Activated B cell treated with CpG ODN at 0.5 μM for 24 hours (primary cell): Measurements from ENCODE around the gene C16orf82. TPM values are rescaled to one million over a fixed set of nuclear protein-coding genes. Genes with fewer than 3 reads are reported as not detected.

Experiments
- ATAC-seq: fragments of 200-7000 bp; cut with Tn5 transposase; one replicate; pipeline ENCODE4 v1.10.0; 2021; ENCODE audit warnings: low read depth, mild to moderate bottlenecking, moderate library complexity
- CTCF ChIA-PET: fragments of 350-600 bp; sonication (Branson Sonifier 250); formaldehyde crosslinking; loops from one replicate; lab custom pipeline; 2021; ENCODE audit warnings: antibody characterized with exemption; lab: Charles Lee
- POLR2A ChIA-PET: fragments of 350-600 bp; sonication (Branson Sonifier 250); formaldehyde crosslinking; loops from one replicate; lab custom pipeline; 2021; ENCODE audit warnings: antibody characterized with exemption; lab: Charles Lee
- DNase-seq: peaks from one replicate; pipeline ENCODE4 v3.0.0; 2022
- H3K27ac Mint-ChIP-seq: one replicate; pipeline ENCODE4 v1.8.0; 2020; ENCODE audit warnings: mixed read lengths
- H3K27me3 Mint-ChIP-seq: one replicate; pipeline ENCODE4 v1.8.0; 2021; ENCODE audit warnings: mixed read lengths
- H3K36me3 Mint-ChIP-seq: one replicate; pipeline ENCODE4 v1.8.0; 2021; ENCODE audit warnings: low read depth, mixed read lengths
- H3K4me1 Mint-ChIP-seq: one replicate; pipeline ENCODE4 v1.8.0; 2021; ENCODE audit warnings: mixed read lengths
- H3K4me3 Mint-ChIP-seq: one replicate; pipeline ENCODE4 v1.8.0; 2020; ENCODE audit warnings: mild to moderate bottlenecking, mixed read lengths
- H3K9me3 Mint-ChIP-seq: one replicate; pipeline ENCODE4 v1.8.0; 2020; ENCODE audit warnings: mixed read lengths
- intact Hi-C: fragments of 100-400 bp; cut with micrococcal nuclease; formaldehyde crosslinking; loops from one replicate; pipeline ENCODE4 v1.15.1; 2024
- total RNA-seq: library from RNA; stranded (reverse); gene quantifications from 2 replicates; pipeline ENCODE4 v1.2.3, GENCODE V29; 2022
- TF ChIP-seq, protein P1 (sequence below): fragments of 200-600 bp; IDR thresholded peaks from one replicate; pipeline ENCODE4 v1.8.0; 2022; ENCODE audit warnings: antibody characterized with exemption, mild to moderate bottlenecking

C16orf82 gene
- total RNA-seq, 1 donor from 2014 or later: not detected

DNA sequence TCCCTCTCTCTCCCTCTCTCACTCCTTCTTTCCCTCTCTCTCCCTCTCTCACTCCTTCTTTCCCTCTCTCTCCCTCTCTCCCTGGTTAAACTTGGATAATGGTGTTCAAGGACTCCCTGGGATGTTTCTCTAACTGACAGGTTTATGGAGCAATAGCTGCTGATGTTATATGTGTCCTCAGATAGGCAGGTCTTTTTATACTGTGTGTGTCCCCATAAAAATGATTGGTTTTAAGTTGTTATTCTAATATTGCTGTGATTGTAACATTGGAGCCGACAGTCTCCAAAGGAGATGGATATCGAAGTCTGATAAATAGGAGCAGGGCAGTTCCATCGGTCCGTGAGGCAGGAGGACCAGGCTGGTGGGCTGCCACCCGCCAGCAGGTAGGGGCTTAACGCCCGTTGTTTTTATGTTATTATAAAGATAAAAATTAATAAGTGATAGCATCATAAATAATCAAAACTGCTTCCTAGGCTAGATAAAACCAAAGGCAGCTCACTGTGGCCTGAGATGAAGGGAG, 38.1 kb upstream of the C16orf82 start:
- peaks cover 4% of the 10 kb centered on the region for H3K27me3 Mint-ChIP-seq
- H3K4me1 Mint-ChIP-seq: no peaks in the 10 kb centered on the region
- H3K9me3 Mint-ChIP-seq: no peaks in the 10 kb centered on the region
- no peak for ATAC-seq
- ChIA-PET CTCF (no interaction called here), POLR2A (no interaction called here)
- intact Hi-C loops: no loop called here
- DNase-seq: no peak
- no peaks in the 10 kb centered on the region for H3K36me3 Mint-ChIP-seq
- TF ChIP-seq, protein P1, sequence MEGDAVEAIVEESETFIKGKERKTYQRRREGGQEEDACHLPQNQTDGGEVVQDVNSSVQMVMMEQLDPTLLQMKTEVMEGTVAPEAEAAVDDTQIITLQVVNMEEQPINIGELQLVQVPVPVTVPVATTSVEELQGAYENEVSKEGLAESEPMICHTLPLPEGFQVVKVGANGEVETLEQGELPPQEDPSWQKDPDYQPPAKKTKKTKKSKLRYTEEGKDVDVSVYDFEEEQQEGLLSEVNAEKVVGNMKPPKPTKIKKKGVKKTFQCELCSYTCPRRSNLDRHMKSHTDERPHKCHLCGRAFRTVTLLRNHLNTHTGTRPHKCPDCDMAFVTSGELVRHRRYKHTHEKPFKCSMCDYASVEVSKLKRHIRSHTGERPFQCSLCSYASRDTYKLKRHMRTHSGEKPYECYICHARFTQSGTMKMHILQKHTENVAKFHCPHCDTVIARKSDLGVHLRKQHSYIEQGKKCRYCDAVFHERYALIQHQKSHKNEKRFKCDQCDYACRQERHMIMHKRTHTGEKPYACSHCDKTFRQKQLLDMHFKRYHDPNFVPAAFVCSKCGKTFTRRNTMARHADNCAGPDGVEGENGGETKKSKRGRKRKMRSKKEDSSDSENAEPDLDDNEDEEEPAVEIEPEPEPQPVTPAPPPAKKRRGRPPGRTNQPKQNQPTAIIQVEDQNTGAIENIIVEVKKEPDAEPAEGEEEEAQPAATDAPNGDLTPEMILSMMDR: no peak
- H3K4me3 Mint-ChIP-seq: no peak overlapping the region
- H3K27ac Mint-ChIP-seq: no peak overlapping the region

DNA sequence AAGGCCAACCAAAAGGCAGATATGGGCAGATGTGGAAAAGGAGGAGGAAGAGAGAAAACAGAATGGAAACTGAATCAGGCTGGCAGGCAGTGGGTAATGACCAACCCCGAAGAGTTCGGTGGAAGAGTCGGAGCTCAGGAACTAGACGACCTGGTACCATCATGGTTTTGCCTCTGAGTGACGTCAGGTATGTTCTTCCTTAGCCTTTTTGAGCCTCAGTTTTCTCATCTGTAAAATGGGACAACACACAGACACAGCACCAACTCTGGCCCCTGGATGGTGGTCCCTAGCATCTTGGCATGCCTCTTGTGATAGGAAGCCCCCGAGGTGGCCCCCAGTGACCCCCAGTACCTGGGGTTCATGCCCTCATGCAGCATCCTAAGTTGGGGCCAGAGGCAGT, 37.2 kb upstream of the C16orf82 start:
- no peaks in the 10 kb centered on the region for H3K9me3 Mint-ChIP-seq
- H3K4me3 Mint-ChIP-seq: no peak overlapping the region
- no peak overlapping the region for H3K27ac Mint-ChIP-seq
- DNase-seq (no peak), ATAC-seq (no peak)
- intact Hi-C loops: no loop called here
- CTCF ChIA-PET: no interaction called here
- H3K27me3 Mint-ChIP-seq: peaks cover 7% of the 10 kb centered on the region
- no peaks in the 10 kb centered on the region for H3K4me1 Mint-ChIP-seq
- TF ChIP-seq, protein P1: no peak
- H3K36me3 Mint-ChIP-seq: no peaks in the 10 kb centered on the region
- POLR2A ChIA-PET: no interaction called here

GRCh38 chr16:27033281-27033979, 33.3 kb upstream of the C16orf82 start:
- POLR2A ChIA-PET: no interaction called here
- H3K36me3 Mint-ChIP-seq: no peaks in the 10 kb centered on the region
- CTCF ChIA-PET: no interaction called here
- no peaks in the 10 kb centered on the region for H3K9me3 Mint-ChIP-seq
- H3K27ac Mint-ChIP-seq: no peak overlapping the region
- peaks cover 12% of the 10 kb centered on the region for H3K27me3 Mint-ChIP-seq
- no peaks in the 10 kb centered on the region for H3K4me1 Mint-ChIP-seq
- no peak overlapping the region for H3K4me3 Mint-ChIP-seq
- TF ChIP-seq, protein P1: no peak
- no peak for DNase-seq
- intact Hi-C loops: no loop called here
- ATAC-seq: no peak

- no peak overlapping the region for H3K27ac Mint-ChIP-seq
- H3K4me3 Mint-ChIP-seq: no peak overlapping the region
- DNase-seq (no peak), ATAC-seq (no peak)
- ChIA-PET CTCF (no interaction called here), POLR2A (no interaction called here)
- H3K9me3 Mint-ChIP-seq: peaks cover 8% of the 10 kb centered on the region
- H3K36me3 Mint-ChIP-seq: no peaks in the 10 kb centered on the region
- intact Hi-C loops: no loop called here
- no peaks in the 10 kb centered on the region for H3K4me1 Mint-ChIP-seq
- TF ChIP-seq, protein P1: no peak
- H3K27me3 Mint-ChIP-seq: peaks cover 9% of the 10 kb centered on the region
Measured at GRCh38 chr16:27040732-27041131, 26.0 kb upstream of the C16orf82 start.

GRCh38 chr16:27046958-27047518, 19.7 kb upstream of the C16orf82 start:
- H3K4me1 Mint-ChIP-seq: no peaks in the 10 kb centered on the region
- intact Hi-C loops: no loop called here
- TF ChIP-seq, protein P1: no peak
- no peak overlapping the region for H3K27ac Mint-ChIP-seq
- H3K4me3 Mint-ChIP-seq: no peak overlapping the region
- ATAC-seq (no peak), DNase-seq (no peak)
- no peaks in the 10 kb centered on the region for H3K36me3 Mint-ChIP-seq
- CTCF ChIA-PET: no interaction called here
- POLR2A ChIA-PET: no interaction called here
- peaks cover 2% of the 10 kb centered on the region for H3K27me3 Mint-ChIP-seq
- H3K9me3 Mint-ChIP-seq: peaks cover 8% of the 10 kb centered on the region
